CD4-positive, alpha-beta T cell treated with Interleukin-2 at 100 ng/mL for 4 hours (primary cell): ENCODE measurements around the gene DGKZ.

ENCODE experiments used
- DNase-seq: peaks from one replicate; pipeline ENCODE4 v3.0.0-alpha.2; 2020; ENCODE audit warnings: low spot score

The DGKZ gene

DNA sequence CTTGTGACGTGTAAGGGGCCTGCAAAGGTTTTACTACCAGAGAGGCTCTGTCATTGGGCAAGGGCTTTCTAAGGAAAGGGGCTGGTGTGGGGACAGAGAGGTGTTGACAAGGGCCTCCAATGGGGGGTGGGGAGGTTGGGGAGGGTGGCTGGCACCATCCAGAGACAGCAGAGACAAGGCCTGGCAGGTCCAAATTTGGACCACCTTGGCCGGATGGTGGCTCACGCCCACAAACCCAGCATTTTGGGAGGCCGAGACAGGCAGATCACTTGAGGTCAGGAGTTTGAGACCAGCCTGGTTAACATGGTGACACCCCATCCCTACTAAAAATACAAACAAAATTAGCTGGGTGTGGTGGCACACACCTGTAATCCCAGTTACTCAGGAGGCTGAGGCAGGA lies 46.5 kb downstream of the DGKZ start:
- DNase-seq, result no peak

DNA sequence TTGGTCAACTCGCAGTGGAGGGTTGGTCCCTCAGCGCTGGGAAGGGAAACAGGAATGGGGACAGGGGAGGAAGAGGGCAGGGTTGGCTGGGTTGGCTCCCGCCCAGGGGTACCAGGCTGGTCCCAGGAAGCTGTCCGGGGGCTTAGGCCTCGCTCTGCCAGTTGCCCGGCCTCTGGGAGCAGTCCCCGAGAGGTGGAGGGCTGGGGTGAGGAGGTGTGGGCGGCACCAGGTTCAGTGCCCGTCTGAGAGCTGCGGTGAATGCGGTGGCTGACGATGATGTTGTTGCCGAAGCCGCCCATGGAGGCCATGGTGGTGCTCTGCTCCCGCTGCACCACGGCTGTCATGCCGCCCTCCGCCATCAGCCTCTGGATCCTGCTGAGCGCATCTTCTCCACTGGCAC lies 50.3 kb downstream of the DGKZ start:
- DNase-seq, result no peak

GRCh38 chr11:46402957-46403902 lies 56.0 kb downstream of the DGKZ start:
- DNase-seq, result no peak

DNA sequence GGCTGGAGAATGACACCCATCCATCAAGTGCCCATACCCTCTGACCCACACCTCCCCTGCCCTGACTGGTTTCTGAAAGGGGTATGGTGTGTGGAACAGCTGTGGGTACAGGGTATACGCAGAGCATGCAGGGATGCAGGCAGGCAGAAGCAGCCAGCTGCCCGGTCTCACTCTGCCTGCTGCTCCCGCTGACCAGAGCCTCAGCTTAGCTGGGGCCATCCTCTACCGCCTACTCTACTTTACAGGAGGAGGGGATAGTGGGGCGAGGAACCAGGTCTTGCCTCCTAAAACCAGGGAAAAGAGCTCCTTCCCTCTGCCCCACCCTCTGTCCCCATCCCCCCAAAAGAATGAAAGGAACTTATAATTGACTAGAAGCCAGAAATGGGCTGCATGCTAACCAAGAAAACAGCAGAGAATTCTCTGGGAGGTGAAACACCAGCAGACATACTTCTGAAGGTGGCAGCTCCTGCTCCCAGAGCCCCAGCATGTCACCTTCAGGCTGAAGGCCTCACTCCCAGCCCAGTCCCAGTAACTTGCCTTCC lies 57.3 kb downstream of the DGKZ start:
- DNase-seq, result no peak

- no peak for DNase-seq
Measured at GRCh38 chr11:46407635-46408034, 60.4 kb downstream of the DGKZ start.

- no peak for DNase-seq
Measured at GRCh38 chr11:46408407-46408986, 61.2 kb downstream of the DGKZ start.

GRCh38 chr11:46410021-46410420 lies 62.8 kb downstream of the DGKZ start:
- no peak for DNase-seq

- DNase-seq, result no peak
Measured at GRCh38 chr11:46413760-46414465, 66.7 kb downstream of the DGKZ start.

DNA sequence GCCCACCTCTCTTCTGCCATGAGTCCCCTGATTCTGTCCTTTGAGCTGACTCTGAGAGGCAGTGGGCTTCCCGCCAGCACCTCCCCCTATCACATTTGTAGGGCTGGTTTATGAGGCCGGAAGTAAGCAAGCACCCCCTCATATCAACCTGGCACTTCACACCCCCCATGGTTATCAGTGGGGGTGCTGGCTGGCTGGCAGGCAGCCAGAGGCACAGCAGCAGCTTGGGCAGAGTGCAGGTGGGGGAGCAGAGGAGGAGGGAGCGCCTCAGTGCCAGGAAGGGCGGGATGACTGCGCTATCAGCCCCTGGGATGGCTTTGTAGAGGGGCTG lies 67.2 kb downstream of the DGKZ start:
- no peak for DNase-seq

- no peak for DNase-seq
Measured at GRCh38 chr11:46414879-46415278, 67.6 kb downstream of the DGKZ start.

GRCh38 chr11:46417711-46418110 lies 70.4 kb downstream of the DGKZ start:
- DNase-seq, result no peak

- DNase-seq, result no peak
Measured at GRCh38 chr11:46418751-46419150, 71.5 kb downstream of the DGKZ start.

GRCh38 chr11:46420513-46420912 lies 73.2 kb downstream of the DGKZ start:
- DNase-seq, result no peak

DNA sequence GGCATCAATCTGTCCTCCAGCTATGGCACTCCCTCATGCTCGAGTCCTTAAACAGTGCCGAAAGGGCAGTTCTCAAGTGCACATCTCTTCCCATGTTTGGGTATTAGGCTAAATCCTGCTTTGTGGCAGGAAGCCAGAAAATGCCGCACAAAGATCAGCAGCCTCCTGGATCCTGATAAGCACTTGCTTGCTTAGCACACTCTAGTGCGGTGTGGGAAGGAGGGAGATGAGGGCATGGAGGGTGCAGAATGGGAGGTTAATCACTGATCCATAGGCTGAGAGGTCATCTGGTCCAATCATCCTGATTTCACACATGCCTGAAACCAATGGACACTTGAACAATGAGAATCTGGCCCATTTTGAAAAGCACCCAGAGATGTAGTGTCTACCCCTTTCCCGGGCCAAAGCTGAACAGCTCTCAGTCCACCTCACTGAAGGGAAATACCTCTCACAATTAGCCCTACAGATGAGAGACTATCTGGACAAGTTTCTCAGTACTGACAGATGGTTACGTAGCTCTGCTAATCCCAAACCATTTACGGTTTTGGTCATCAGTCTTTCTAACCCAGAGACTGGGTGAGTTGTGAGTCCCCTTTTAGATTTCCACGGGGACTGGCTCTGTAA lies 74.1 kb downstream of the DGKZ start:
- DNase-seq, result no peak

- no peak for DNase-seq
Measured at GRCh38 chr11:46422588-46422987, 75.3 kb downstream of the DGKZ start.

DNA sequence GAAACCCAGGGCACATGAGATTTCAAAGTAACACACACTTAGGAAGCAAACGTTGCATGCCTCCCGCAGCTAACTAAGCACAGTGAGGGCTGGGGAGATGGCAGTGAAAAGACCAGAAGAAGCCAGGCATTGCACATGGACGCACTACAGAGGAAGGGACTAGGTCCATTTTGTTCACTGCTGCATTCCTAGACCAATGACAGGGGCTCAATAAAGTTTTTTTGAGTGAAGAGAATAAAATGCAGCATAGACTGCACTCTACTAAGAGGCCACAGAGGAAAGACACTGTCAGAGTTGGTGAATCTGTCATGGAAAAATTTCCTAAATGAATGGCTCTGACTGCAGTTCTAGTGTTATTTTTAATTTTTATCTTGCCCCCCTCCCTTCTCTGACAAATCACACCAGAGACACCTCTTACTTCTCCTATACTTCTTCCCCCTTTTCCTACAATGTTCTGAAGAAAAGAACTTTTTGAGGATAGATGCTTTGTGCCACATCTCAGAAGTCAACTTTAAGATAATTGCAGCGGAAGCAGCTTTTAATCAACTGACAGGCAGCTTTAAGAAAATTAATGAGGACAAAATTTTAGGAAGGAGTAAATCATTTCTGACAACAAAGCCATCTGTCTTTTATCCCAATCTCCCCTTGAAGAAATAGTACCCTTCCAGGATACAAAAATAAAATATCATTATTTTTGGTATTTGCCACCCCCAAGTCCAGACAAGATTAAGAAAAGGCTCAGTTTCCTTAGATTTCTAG lies 79.1 kb downstream of the DGKZ start:
- no peak for DNase-seq

DNA sequence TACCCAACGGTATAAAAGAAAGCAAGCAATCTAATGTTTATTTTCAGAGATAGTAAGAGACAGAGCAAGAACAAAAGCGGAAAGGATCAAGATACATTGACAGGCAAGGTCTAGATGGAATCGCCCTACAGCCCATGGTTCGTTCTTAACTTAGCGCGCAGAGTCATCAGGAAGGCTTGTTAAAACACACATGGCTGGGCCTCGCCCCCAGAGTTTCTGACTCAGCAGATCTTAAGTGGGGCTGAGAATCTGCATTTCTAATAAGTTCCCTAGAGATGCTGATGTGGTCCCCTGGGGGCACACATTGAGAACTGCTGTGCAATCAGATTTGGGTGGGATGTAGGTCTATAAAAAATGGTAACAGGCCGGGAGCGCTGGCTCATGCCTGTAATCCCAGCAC lies 80.1 kb downstream of the DGKZ start:
- no peak for DNase-seq

GRCh38 chr11:46429717-46430116 lies 82.5 kb downstream of the DGKZ start:
- DNase-seq, result no peak
